Stimulated activated CD4-positive, alpha-beta T cell treated with anti-CD3 and anti-CD28 coated beads, Interleukin-12 subunit alpha, Interleukin-12 subunit beta, amount 100 ng/mL, for 48 hours (primary cell): ENCODE results near the gene PKHD1.

Experiments
- DNase-seq, 3 donors: peaks; one replicate each; pipeline ENCODE4 v3.0.0-alpha.2; 2020; ENCODE audit warnings: low read depth in 2 of 3, low spot score in 1 of 3

The PKHD1 gene, protein sequence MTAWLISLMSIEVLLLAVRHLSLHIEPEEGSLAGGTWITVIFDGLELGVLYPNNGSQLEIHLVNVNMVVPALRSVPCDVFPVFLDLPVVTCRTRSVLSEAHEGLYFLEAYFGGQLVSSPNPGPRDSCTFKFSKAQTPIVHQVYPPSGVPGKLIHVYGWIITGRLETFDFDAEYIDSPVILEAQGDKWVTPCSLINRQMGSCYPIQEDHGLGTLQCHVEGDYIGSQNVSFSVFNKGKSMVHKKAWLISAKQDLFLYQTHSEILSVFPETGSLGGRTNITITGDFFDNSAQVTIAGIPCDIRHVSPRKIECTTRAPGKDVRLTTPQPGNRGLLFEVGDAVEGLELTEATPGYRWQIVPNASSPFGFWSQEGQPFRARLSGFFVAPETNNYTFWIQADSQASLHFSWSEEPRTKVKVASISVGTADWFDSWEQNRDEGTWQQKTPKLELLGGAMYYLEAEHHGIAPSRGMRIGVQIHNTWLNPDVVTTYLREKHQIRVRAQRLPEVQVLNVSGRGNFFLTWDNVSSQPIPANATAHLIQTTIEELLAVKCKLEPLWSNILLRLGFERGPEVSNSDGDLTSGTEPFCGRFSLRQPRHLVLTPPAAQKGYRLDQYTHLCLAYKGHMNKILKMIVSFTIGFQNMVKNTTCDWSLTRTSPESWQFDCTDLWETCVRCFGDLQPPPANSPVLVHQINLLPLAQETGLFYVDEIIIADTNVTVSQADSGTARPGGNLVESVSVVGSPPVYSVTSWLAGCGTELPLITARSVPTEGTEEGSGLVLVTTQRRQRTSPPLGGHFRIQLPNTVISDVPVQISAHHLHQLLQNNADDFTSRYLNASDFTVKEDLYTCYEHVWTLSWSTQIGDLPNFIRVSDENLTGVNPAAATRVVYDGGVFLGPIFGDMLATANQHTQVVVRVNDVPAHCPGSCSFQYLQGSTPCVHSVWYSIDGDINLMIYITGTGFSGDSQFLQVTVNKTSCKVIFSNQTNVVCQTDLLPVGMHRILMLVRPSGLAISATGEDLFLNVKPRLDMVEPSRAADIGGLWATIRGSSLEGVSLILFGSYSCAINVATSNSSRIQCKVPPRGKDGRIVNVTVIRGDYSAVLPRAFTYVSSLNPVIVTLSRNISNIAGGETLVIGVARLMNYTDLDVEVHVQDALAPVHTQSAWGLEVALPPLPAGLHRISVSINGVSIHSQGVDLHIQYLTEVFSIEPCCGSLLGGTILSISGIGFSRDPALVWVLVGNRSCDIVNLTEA (N-terminal part only)

DNA sequence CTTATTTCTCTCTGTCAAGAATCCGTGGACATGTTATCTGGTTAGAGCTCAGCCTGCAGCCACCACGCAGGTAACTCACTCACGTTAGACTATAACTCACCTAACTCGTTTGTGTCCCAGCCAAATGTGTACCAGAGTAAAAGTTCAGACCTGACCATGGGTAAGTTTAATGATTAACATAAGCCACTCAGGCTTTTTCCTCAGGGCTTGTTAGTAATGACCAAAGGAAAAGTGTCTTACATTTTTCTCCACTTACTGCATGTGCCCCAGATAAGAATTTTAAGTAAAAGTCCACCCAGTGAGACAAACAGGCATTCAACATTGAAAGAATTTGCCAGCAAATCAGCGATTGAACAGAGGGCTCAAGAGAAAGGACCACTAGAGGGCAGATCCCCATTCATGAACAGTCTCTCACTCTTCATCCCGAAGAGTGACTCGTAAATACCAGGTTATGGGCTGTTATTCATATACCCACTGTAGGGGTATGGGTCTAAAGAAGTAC, at the start of gene PKHD1:
Gene PKHD1 (minus strand): TSS at position 116 of the 502 bp plus-strand sequence. CDS start 2,680 bp downstream, outside the sequence.
- DNase-seq = no peak

DNA sequence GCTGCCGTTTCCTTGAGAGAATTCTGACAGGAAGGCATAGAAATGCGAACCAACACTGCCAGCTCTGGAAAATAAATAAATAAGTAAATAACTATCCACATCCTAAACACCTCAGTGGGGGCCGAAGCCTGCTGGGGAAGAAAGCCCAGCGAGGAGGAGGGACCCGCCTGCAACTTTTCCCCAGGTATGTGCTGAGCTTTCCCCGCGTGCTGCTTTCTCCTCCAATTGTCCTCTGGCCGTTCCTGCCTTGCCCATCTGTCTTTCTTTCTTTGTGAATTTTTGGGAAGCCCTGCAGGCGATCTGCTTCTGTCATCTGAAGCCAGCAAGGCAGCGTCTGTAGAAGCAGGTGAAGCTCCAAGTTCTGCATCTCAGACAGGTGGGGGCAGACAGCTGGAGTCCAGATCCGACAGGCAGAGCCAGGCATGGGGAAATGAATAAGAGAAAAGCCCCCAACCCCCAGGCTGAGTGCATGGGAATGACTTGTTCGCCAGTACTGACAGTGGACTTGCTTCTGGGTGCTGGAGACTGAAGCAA, 49.6 kb upstream of the PKHD1 start:
- no peak for DNase-seq

DNA sequence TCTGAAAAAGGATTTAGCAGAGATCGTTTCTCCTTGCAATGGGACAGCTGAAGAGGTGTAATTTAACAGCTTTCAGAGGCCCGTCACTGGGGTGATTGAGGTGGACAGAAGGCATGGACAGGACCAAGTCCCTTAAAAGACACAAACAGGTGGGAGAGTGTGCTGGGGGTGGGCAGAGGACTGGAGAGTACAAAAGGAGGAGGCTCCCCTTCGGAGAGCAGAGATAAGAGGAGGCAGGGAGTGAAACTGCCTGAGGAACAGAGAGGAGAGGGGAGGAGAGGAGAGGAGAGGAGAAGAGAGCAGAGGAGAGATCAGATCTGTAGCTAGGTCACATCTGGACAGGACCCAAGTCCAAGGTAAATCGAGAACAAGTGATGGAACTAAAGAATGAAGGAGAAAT, 48.6 kb upstream of the PKHD1 start:
- no peak for DNase-seq

DNA sequence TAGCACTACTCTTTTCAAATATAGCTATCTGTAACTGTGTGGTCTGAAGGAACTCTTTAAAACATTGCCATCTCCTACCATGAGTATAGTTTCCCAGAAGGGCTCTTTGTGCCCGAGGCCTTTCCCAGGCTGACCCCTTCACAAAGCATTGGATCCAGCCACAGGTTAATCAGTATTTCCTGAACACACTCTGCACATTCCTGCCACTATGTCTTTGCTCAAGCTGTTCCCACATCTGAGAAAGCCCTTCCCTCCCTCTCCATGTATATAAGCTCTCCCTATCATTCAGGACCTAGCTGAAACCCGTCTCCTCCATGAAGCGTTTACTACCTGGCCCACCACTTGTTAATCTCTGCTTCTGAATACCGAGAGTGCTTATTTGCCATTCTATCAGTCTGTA, 47.8 kb upstream of the PKHD1 start:
- no peak for DNase-seq

DNA sequence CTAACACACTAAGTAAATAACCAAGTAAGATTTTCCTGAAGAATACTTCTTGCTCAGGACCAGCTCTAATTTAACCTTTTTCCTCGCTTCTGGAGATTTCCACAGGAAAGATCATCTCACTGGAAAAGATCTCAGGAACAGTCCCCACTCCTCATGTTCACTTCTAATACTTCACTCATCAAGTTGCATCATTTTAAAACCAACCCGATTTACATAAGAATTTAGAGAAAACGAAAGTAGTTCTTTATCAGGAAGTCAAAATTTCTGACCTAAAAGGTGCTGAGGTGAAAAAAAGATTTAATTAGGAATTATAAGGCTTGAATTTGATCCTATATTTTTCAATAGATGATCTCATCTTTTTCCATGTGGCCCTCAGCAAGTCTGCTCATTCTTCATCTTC, 46.6 kb upstream of the PKHD1 start:
- DNase-seq = no peak

DNA sequence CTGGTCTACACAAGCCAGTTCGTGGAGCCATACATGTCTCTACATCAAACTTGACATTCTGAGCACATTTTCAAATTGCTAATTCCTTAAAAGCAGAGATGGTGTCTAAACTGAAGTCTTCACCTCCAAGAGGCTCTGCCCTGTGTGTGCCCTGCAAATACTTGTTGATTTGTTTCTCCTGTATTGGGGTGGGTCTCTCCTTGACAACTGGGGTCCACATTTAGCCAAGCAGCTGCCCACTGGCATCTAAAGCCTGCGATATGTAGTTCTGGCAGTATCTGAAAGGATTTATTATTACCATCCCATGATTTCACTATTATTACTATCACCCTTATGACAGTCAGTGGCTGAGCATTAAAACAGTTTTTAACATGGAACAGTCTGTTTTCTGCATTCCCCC, 45.9 kb upstream of the PKHD1 start:
- no peak for DNase-seq

DNA sequence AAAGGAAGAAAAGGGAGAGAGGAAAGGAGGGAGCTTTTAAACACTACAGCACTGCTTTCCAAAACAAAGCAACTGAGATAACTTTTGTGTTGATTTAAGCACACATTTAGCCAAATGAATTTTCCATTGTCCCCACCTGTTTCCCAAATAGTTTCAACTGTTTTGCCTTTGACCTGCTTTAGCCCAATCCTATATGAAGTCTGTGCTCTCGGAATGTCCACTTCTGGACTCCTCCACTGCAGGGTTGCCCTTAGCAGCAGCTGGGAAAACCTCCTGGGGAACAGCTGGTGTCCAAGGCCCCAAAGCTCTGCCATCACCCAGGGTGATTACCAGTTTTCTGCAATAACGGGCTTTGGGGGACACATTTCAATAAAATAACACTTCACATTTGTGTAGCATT, 44.9 kb upstream of the PKHD1 start:
- no peak for DNase-seq

DNA sequence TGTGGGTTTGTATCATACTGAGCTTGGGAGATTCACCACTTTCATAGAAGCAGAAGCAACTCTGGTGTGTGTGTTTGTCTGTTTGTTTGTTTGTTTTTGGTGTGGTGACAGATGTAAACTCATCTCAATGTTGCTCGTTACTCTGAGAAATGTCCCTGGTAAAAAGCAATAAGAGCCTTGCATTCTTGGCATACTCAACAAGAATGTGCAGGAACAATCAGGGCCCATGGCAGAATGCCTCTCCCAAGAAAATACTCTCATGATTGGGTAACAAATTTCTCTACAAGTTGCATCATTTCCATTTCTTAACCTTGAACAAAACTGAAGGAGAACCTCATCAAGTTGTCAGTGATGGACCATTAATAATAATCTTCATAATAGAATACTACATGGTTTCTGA, 43.0 kb upstream of the PKHD1 start:
- no peak for DNase-seq

DNA sequence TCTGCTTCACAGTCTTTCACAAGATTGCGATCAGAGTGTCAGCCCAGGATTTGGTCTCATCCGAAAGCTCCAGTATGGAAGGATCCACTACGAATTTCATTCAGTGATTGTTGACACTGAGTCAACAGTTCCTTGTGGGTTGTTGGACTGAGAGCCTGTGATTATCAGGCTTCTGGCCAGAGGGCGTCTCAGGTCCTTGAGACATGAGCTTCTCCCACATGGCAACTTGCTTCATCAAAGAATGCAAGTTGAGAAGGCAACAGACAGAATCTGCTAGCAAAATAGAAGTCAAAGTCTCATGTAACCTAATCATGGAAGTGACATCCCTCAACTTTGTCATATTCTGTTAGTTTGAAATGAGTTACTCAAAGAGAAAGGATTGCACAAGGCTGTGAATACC, 40.5 kb upstream of the PKHD1 start:
- DNase-seq = no peak

DNA sequence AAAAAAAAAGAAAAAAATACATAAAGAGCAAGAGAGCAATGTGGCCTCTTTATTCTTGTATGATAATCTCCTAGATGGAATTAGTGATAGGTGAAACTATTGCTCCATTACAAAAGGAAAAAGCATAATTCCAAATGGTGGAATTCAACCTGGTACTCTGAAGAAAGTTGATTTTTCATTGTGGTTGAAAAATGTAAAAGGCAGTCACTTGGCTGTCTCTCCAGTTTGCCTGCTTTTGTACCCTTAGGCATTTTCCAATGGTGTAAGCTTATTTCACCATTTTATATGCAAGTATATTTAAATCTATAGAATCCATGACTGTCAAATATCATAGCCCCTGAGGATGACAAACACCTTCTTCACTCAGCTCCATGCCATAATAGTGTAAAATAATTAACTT, 38.8 kb upstream of the PKHD1 start:
- DNase-seq = no peak

DNA sequence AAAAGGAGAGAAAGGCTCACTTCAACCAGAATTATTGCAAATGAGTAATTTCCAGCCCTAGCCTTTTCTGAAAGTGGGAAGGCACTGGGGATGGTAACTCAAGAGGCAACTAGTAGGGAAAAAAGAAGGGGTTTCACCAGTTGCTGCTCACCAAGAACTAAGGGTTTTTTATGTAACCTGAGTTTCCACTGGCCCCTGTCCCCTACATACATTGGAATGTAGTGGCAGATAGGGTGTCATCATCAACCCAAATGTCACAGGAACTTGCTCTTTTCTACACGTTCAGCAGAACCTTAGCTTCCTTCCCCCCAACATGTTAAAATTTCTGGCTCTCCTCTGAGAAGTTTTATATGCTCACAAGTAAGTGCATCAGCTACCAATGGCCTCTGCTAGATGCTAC, 38.2 kb upstream of the PKHD1 start:
- no peak for DNase-seq

DNA sequence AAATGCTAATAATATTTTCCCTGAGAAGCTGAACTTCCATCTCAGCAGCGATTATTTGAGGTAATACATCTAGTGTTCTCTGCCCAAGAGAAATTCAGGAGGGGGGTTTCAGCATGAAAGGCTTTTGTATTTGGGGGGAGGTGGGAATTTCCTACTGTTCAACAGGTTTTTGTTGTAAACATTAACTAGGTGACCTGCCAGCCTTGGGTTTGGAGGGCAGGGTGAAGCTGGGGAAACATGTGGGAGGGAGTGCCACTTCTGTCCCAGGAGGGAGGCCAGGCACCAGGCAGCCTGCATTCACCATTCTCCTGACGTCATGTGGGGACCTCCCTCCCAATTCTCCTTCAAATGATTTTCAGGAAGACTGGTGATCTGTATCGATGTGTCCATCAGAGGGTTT, 37.7 kb upstream of the PKHD1 start:
- no peak for DNase-seq

DNA sequence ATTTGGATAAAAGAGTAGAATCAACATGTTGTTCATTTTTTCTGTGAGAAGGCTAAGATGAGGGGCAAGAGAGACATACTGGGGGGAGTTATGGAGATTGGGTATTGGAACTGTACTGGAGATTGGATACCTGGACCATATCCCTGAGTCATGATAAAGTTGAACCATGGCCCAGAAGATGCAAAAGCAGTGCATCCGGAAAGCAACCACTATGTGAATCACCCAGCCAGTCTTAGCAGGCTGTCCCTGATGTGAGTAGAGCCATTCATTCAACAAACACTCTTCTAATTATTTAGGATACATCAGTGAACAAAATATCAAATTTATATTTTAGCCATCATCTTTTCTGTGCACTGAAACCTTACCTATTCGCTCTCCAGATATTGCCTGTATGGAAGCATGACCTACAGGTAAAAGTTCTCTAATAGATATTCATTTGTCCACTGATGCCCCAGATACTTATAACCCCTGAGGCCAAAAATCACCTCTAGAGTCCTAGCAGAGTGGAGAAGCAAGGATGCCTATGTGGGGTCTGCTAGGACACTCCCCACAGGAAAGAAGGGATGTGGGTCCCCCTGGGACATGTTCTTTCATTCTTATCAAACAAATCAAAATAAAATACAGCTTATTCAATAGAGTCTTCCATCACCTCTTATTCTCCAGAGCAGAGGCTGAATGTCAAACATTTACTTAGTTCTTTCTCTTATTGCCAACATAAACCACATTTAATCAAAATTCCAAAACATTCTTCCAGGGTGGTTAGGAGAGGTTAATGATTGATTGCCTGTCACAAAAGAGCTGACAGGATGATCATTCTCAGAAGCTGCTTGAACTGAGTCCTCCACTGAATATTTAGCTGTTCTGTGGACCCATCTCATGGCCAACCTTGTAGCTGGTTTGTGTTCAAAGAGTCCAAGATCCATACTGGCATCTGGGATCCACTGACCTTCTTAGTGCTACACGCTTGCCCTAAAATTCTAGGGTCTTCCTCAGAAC, 37.0 kb upstream of the PKHD1 start:
- DNase-seq = no peak

DNA sequence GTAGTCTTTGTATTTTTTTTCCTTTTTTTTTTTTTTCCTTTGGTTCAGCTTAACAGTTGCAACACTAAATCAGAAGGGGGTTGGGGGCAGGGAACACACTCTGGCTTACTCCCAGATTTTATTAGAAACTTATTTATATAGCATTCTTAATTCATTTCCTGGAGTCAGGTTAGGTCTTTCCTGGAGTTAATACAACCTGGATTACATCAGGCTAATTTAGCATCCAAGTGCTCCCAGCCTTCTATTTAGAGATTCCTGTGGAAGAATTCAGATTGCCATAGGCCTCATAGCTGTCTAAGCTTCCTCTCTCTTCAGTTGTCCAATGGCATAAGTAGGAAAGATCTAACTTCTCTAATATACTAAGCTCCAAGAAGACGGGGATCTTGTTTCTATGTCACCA, 35.8 kb upstream of the PKHD1 start:
- no peak for DNase-seq

DNA sequence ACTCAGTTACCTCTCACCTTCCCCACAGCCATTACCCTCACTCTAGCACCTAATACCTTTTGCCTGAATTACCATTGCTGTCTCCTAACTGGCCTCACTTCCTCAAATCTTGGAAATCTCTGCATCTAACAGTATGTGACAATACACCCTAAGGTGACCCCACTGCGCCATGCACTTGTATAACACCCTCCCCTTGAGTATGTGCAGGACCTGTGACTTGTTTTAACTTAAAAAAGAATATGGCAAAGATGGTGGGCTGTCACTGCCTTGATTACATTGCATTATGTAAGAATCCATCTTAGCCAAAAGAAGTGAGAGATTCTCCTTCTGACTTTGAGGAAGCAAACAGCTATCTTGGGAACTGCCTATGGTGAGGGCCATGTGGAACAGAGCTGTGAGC, 29.9 kb upstream of the PKHD1 start:
- DNase-seq = no peak

DNA sequence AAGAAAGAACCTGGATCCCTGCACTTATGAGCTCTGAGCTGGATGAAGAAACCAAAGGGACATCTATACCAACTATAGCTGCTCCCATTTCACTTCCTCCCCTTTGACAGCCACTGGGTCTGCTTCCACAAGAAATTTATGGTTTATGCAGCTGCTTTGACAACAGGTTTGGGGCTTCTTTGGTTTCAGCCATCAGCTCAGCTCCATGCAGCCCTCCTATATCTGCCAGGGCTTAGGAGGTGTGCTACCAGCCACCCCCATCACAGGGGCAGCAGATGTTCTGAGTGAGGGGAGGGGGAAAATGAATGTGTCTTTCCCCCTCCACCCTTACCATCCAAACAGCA, 29.2 kb upstream of the PKHD1 start:
- no peak for DNase-seq

DNA sequence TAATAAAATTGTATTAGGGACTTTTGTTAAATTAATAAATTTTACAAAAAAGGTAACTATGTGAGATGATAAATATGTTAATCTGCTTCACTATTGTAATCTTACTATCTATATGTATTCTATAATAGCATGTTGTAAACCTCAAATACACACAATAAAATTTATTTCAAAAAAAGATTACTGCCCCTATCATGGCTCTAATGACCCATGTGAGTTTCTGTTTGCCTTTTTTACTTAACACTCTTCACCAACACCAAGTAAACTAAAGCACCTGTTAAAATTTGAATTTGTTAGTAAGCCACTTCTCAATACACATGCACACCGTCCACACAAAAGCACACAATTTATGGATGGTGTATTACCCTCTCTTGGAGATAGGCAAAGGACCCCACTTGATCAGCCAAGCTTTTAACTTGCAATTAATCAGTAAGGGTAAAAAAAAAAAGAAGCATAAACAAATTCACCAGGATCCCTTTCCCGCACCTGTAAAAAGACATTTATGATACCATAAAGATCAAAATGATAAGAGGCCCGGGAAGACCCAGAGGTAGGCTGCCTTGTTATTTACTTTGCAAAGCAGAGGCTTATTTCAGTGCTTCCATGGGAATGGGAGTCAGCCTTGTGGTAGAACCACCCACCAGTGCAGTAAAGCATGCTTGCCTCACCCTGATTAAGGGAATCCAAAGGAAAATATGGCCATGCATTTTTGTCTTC, 28.6 kb upstream of the PKHD1 start:
- DNase-seq = no peak

DNA sequence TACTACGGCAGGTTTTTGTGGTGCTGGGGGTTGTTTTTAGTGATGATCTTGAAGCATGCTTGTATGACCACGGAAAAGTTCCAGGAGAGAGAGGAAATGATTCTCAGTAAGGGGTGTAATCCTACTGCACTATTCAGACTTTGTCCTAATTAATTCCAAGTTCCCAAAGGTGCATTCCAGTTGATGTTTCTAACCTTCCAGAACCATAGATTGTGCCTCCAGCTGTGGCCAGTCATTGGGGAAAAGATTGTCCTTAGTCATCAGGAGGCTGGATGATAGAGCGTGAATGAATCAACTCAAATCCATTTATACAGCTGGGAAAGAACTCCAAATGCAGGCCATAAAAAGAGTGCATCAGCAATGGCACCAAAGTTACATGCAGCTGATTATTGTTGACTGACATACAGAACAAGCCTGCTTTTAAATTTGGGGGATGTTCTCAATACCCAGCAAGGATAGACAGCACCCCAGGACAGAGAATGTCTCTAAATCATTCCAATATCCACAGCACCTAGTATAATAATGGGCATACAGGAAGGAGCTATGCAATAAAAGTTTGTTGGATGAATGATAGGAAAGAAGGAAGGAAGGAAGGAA, 27.8 kb upstream of the PKHD1 start:
- DNase-seq = no peak

DNA sequence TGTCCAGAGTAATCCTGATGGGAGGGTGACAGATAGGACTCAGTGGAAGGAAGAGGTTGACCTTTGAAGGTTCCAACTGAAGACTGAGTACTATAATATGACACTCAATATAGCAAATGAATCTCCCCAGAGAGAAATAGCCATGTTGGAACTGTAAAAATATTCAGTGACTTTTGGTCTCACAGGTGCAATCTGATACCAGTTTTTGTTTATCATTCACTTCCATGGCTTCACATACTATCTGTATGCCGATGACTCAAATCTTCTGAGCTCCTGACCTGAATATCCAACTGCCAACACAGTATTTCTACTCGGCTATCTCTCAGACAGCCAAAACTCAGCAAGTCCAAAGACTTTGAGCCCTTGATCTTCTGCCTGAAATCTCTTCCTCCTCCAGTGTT, 21.8 kb upstream of the PKHD1 start:
- no peak for DNase-seq
